ENCODE data around the gene VSIG10.

DNA sequence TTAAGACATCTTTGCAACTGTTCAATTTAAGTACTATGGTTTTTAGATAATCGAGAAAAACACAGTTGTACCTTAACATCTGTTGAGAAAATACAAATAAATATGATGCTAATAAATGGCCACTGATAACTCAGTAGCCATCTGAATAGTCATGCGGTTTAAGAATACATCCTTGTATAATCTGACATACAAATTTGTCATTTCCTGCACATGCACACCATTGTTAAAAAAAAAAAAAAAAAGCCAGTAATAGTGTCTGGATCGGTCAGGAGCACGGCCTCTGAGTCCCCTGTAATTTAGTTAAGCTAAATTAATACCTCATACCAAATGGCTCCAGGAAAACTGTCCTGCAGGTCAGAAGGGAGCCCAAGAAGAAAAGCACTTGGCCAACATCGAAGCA lies 70.5 kb downstream of the VSIG10 start:
- TF ChIP-seq, protein P1, sequence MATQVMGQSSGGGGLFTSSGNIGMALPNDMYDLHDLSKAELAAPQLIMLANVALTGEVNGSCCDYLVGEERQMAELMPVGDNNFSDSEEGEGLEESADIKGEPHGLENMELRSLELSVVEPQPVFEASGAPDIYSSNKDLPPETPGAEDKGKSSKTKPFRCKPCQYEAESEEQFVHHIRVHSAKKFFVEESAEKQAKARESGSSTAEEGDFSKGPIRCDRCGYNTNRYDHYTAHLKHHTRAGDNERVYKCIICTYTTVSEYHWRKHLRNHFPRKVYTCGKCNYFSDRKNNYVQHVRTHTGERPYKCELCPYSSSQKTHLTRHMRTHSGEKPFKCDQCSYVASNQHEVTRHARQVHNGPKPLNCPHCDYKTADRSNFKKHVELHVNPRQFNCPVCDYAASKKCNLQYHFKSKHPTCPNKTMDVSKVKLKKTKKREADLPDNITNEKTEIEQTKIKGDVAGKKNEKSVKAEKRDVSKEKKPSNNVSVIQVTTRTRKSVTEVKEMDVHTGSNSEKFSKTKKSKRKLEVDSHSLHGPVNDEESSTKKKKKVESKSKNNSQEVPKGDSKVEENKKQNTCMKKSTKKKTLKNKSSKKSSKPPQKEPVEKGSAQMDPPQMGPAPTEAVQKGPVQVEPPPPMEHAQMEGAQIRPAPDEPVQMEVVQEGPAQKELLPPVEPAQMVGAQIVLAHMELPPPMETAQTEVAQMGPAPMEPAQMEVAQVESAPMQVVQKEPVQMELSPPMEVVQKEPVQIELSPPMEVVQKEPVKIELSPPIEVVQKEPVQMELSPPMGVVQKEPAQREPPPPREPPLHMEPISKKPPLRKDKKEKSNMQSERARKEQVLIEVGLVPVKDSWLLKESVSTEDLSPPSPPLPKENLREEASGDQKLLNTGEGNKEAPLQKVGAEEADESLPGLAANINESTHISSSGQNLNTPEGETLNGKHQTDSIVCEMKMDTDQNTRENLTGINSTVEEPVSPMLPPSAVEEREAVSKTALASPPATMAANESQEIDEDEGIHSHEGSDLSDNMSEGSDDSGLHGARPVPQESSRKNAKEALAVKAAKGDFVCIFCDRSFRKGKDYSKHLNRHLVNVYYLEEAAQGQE (IDR thresholded peaks at IDR 0.05; ENCODE audit: insufficient read depth in 1 of 2, low read depth in 2 of 2, low read length in 1 of 2) = no peak
- TF ChIP-seq TCF7L2 (IDR thresholded peaks at IDR 0.05; ENCODE audit: low read depth, low read length) = no peak
- TF ChIP-seq, protein P2, sequence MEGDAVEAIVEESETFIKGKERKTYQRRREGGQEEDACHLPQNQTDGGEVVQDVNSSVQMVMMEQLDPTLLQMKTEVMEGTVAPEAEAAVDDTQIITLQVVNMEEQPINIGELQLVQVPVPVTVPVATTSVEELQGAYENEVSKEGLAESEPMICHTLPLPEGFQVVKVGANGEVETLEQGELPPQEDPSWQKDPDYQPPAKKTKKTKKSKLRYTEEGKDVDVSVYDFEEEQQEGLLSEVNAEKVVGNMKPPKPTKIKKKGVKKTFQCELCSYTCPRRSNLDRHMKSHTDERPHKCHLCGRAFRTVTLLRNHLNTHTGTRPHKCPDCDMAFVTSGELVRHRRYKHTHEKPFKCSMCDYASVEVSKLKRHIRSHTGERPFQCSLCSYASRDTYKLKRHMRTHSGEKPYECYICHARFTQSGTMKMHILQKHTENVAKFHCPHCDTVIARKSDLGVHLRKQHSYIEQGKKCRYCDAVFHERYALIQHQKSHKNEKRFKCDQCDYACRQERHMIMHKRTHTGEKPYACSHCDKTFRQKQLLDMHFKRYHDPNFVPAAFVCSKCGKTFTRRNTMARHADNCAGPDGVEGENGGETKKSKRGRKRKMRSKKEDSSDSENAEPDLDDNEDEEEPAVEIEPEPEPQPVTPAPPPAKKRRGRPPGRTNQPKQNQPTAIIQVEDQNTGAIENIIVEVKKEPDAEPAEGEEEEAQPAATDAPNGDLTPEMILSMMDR (IDR thresholded peaks at IDR 0.05) = no peak
- TF ChIP-seq POLR2AphosphoS5 (IDR thresholded peaks at IDR 0.05; ENCODE audit: low read depth, low read length) = no peak
- TF ChIP-seq SIN3A (IDR thresholded peaks at IDR 0.05; ENCODE audit: borderline replicate concordance, insufficient read depth, low read depth, low read length) = no peak

Measured in Panc1 (cell line).